ENCODE measurements around the gene MPPE1.

DNA sequence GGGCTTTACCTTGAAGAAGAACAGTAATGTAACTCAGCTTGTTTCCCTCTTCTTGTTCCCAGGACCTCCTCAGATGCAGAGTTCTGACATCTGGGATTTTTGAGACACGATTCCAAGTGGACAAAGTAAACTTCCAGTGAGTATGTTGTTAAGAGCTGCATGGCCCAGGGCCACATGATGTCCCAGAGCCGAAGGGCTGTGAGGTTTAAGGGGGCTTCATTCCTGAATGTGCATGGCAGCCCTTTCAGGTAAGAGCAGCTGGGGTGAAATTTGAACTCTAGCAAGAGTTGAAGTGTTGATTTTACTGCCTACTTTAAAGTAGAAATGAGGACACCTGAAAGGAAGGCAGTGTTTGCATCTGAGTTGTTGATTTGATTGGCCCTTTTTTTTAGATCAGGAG, 43.6 kb downstream of the MPPE1 start:
- TF ChIP-seq, protein P1, sequence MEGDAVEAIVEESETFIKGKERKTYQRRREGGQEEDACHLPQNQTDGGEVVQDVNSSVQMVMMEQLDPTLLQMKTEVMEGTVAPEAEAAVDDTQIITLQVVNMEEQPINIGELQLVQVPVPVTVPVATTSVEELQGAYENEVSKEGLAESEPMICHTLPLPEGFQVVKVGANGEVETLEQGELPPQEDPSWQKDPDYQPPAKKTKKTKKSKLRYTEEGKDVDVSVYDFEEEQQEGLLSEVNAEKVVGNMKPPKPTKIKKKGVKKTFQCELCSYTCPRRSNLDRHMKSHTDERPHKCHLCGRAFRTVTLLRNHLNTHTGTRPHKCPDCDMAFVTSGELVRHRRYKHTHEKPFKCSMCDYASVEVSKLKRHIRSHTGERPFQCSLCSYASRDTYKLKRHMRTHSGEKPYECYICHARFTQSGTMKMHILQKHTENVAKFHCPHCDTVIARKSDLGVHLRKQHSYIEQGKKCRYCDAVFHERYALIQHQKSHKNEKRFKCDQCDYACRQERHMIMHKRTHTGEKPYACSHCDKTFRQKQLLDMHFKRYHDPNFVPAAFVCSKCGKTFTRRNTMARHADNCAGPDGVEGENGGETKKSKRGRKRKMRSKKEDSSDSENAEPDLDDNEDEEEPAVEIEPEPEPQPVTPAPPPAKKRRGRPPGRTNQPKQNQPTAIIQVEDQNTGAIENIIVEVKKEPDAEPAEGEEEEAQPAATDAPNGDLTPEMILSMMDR (IDR thresholded peaks at IDR 0.05 in 2 of 3, conservative IDR thresholded peaks at IDR 0.05 in 1 of 3; ENCODE audit: borderline replicate concordance in 1 of 3, insufficient read depth in 1 of 3, low read depth in 2 of 3, low read length in 2 of 3), result no peak
- TF ChIP-seq, protein P2, sequence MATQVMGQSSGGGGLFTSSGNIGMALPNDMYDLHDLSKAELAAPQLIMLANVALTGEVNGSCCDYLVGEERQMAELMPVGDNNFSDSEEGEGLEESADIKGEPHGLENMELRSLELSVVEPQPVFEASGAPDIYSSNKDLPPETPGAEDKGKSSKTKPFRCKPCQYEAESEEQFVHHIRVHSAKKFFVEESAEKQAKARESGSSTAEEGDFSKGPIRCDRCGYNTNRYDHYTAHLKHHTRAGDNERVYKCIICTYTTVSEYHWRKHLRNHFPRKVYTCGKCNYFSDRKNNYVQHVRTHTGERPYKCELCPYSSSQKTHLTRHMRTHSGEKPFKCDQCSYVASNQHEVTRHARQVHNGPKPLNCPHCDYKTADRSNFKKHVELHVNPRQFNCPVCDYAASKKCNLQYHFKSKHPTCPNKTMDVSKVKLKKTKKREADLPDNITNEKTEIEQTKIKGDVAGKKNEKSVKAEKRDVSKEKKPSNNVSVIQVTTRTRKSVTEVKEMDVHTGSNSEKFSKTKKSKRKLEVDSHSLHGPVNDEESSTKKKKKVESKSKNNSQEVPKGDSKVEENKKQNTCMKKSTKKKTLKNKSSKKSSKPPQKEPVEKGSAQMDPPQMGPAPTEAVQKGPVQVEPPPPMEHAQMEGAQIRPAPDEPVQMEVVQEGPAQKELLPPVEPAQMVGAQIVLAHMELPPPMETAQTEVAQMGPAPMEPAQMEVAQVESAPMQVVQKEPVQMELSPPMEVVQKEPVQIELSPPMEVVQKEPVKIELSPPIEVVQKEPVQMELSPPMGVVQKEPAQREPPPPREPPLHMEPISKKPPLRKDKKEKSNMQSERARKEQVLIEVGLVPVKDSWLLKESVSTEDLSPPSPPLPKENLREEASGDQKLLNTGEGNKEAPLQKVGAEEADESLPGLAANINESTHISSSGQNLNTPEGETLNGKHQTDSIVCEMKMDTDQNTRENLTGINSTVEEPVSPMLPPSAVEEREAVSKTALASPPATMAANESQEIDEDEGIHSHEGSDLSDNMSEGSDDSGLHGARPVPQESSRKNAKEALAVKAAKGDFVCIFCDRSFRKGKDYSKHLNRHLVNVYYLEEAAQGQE (IDR thresholded peaks at IDR 0.05; ENCODE audit: low read depth), result no peak
- TF ChIP-seq, protein P3, sequence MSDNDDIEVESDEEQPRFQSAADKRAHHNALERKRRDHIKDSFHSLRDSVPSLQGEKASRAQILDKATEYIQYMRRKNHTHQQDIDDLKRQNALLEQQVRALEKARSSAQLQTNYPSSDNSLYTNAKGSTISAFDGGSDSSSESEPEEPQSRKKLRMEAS (IDR thresholded peaks at IDR 0.05), result no peak
- TF ChIP-seq ZNF274 (IDR thresholded peaks at IDR 0.05; ENCODE audit: low read depth, low read length), result no peak
- no peak for TF ChIP-seq SIN3A (IDR thresholded peaks at IDR 0.05; ENCODE audit: low read depth)
- no peak for TF ChIP-seq EZH2 (IDR thresholded peaks at IDR 0.05)
- no peak for TF ChIP-seq YY1 (IDR thresholded peaks at IDR 0.05; ENCODE audit: extremely low read depth, insufficient replicate concordance, low read depth, low read length)
- TF ChIP-seq SP1 (IDR thresholded peaks at IDR 0.05; ENCODE audit: low read depth), result no peak
- TF ChIP-seq TCF7L2 (IDR thresholded peaks at IDR 0.05; ENCODE audit: borderline replicate concordance, extremely low read depth, insufficient read depth, insufficient read length), result no peak
- no peak for TF ChIP-seq POLR2A (IDR thresholded peaks at IDR 0.05; ENCODE audit: borderline replicate concordance, extremely low read depth, insufficient read depth, insufficient read length)

Measured in HCT116 (cell line).